BJ (cell line): ENCODE data around the gene UNK. TPM values are rescaled to one million over a fixed set of nuclear protein-coding genes. Genes with fewer than 3 reads are reported as not detected.

Source experiments
- CTCF ChIA-PET: fragments of 350-600 bp; formaldehyde crosslinking; extraction: SDS; loops from one replicate; lab custom pipeline; 2021; ENCODE audit warnings: antibody characterized with exemption, inconsistent platforms; lab: Yijun Ruan, JAX
- POLR2A ChIA-PET: fragments of 300-600 bp; sonication (Branson Sonifier 250); formaldehyde crosslinking; extraction: SDS; loops from one replicate; lab custom pipeline; 2021; ENCODE audit warnings: antibody characterized with exemption; lab: Charles Lee
- DNase-seq: peaks from one replicate; pipeline ENCODE4 v3.0.0-alpha.2; 2011; ENCODE audit warnings: low read depth
- H3K27me3 ChIP-seq: 2 replicates; pipeline ENCODE4 v1.6.0; 2011; ENCODE audit warnings: low read length; ENCODE audit not compliant: control insufficient read depth, insufficient read depth
- H3K36me3 ChIP-seq: 2 replicates; pipeline ENCODE4 v1.5.1; 2011; ENCODE audit warnings: low read length; ENCODE audit not compliant: control insufficient read depth, insufficient read depth
- H3K4me3 ChIP-seq: 2 replicates; pipeline ENCODE4 v1.5.1; 2011; ENCODE audit warnings: low read depth, mild to moderate bottlenecking, control low read depth, low read length
- polyA plus RNA-seq: library from polyadenylated mRNA; depleted of rRNA; stranded (reverse); fragments of >200 nt; gene quantifications from 2 replicates; pipeline ENCODE4 v1.2.3, GENCODE V29; 2011
- TF ChIP-seq, protein P1 (sequence below): IDR thresholded peaks from 2 replicates; pipeline ENCODE4 v1.5.1; 2011; ENCODE audit warnings: low read depth, mild to moderate bottlenecking, control low read depth, inconsistent platforms, low read length, moderate library complexity; ENCODE audit not compliant: insufficient read depth

UNK gene
- polyA plus RNA-seq, 1 experiment = 7.2 TPM

DNA sequence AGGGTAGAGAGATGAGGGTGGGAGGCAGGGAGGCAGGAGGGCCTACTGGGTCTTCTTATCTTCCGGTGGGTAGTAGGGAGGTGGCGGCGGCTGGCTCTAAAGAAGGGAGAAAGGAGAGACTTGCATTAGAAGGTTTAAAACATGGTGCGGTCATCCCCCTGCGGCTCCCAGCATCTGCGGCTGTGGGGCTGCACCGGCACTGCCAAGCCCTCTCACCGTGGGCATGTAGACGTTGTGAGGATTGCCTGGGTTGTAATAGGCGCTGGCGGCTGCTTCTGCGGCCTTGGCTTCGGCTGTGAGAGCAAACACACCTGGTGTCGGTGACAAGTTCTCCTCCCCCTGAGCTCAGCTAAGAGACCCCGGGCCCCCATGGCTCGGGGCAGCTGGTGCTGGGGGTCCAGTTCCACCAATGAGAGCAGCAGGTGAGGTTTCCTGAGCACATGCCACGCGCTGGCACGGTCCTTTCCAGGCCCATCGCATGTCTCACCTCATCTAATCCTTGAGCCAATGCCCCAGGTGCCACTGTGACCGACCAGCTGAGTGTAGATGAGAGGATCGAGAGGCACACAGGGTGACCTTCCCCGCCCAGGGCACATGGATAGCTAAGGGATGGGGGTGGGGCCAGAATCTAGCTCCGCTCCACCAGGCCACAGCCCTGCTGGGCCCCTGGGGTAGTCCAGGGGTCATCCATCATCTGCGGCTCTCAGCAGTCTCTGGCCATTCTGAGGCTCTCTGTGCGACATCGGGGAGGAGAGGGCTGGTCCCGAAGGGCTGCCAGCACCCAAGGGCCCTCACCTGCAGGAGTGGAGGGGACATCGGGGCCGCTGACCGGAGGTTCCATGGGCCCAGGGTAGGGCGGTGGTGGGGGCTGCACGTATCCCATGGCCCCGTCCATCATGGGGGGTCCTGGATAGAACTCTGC lies 62.3 kb downstream of the UNK start:
- Histone ChIP-seq H3K4me3 (no peak overlapping the region), H3K27me3 (no peaks in the 10 kb centered on the region), H3K36me3 (peaks cover 29% of the 10 kb centered on the region)
- DNase-seq = no peak
- POLR2A ChIA-PET = no interaction called here
- TF ChIP-seq, protein P1, sequence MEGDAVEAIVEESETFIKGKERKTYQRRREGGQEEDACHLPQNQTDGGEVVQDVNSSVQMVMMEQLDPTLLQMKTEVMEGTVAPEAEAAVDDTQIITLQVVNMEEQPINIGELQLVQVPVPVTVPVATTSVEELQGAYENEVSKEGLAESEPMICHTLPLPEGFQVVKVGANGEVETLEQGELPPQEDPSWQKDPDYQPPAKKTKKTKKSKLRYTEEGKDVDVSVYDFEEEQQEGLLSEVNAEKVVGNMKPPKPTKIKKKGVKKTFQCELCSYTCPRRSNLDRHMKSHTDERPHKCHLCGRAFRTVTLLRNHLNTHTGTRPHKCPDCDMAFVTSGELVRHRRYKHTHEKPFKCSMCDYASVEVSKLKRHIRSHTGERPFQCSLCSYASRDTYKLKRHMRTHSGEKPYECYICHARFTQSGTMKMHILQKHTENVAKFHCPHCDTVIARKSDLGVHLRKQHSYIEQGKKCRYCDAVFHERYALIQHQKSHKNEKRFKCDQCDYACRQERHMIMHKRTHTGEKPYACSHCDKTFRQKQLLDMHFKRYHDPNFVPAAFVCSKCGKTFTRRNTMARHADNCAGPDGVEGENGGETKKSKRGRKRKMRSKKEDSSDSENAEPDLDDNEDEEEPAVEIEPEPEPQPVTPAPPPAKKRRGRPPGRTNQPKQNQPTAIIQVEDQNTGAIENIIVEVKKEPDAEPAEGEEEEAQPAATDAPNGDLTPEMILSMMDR = no peak
- CTCF ChIA-PET = interaction anchor here (0.6 to 3.6 kb wide), 13 partner anchors 8 to 153 kb away, joined by 3 to 20 read pairs (median 6); partner anchors contain the start of genes GALK1, TRIM65 and WBP2

- POLR2A ChIA-PET = no interaction called here
- H3K36me3 ChIP-seq = peaks cover 29% of the 10 kb centered on the region
Observed at GRCh38 chr17:75847614-75848522, 63.3 kb downstream of the UNK start.

DNA sequence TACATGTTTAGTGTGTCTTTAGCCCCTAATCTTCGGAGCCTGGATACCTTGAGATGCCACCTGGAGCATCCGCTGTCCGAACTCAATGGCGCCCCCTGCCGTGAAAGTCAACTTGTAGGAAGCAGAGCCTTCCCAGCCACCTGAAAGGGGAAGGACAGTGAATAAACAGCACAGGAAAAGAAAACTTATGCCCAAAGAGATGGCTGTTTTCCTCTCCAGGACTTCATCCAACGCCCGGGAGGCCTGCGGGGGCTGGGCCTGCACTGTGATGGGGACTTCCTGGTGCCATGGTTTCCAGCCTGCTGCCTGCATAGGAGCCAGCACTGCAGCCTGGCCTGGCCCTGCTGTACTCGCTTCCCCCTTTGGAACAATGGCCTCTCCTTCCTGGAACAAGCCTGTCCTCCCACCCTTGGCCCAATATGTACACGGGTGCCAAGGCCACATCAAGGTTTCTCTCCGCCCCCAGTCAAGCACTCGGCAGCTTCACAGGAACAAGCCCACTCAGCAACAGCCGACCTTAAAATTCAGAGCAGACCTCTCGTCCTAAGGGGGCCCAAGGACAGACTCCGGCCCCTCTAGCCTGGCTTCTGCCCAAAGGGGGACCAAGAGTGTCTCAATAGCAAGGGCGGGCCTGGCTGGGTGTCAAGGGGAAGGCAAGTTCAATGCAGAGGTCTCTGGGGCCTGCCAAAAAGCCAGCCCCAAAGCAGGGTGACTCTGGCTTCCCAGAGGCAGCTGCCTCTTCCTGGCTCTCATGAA lies 64.1 kb downstream of the UNK start:
- Histone ChIP-seq H3K4me3 (no peak overlapping the region), H3K36me3 (peaks cover 29% of the 10 kb centered on the region), H3K27me3 (no peaks in the 10 kb centered on the region)
- TF ChIP-seq, protein P1 = peak; percentile 74
- DNase-seq = no peak
- POLR2A ChIA-PET = no interaction called here
- CTCF ChIA-PET = interaction anchor here (0.6 to 3.4 kb wide), 16 partner anchors 9 to 132 kb away, joined by 3 to 20 read pairs (median 4); partner anchors contain the start of genes GALK1 and TRIM65

More at GRCh38 chr17:75847614-75848522, 63.3 kb downstream of the UNK start:
- CTCF ChIA-PET = interaction anchor here (0.6 to 3.6 kb wide), 16 partner anchors 7 to 154 kb away, joined by 3 to 20 read pairs (median 4); partner anchors contain the start of genes GALK1, TRIM65 and WBP2
- no peak overlapping the region for H3K4me3 ChIP-seq
- TF ChIP-seq, protein P1 = no peak
- DNase-seq = no peak
- H3K27me3 ChIP-seq = no peaks in the 10 kb centered on the region

- CTCF ChIA-PET = interaction anchor here (1.1 to 3.4 kb wide), 9 partner anchors 14 to 85 kb away, joined by 3 to 20 read pairs (median 4); partner anchors contain the start of genes GALK1 and TRIM65
- POLR2A ChIA-PET = no interaction called here
- DNase-seq = no peak
- no peaks in the 10 kb centered on the region for H3K27me3 ChIP-seq
- H3K36me3 ChIP-seq = peaks cover 29% of the 10 kb centered on the region
- TF ChIP-seq, protein P1 = no peak
- no peak overlapping the region for H3K4me3 ChIP-seq
Observed at GRCh38 chr17:75849279-75849646, 64.7 kb downstream of the UNK start.
